Lung (tissue), 12 donors: ENCODE results near the gene THAP4. TPM values are rescaled to one million over a fixed set of nuclear protein-coding genes. Genes with fewer than 3 reads are reported as not detected.

ENCODE experiments used
- ATAC-seq: fragments of 200-7000 bp; cut with Tn5 transposase; one replicate; pipeline ENCODE4 v1.9.1; 2020; ENCODE audit warnings: moderate number of reproducible peaks; ENCODE audit not compliant: insufficient read depth, low FRiP score
- DNase-seq, 3 donors: peaks; one replicate each; pipeline ENCODE4 v3.0.0-alpha.2; 2013 to 2017
- H3K27ac ChIP-seq, 2 donors: one replicate each; pipeline ENCODE4 v1.5.1; 2013; ENCODE audit warnings: mild to moderate bottlenecking in 2 of 2, moderate library complexity in 2 of 2, control low read depth in 1 of 2, inconsistent platforms in 1 of 2, low read depth in 1 of 2, low read length in 1 of 2
- H3K27me3 ChIP-seq, 3 donors: one replicate each; pipeline ENCODE4 v1.5.1; 2013; ENCODE audit warnings: low read length in 2 of 3; ENCODE audit not compliant: control insufficient read depth in 3 of 3, insufficient read depth in 3 of 3
- H3K36me3 ChIP-seq, 4 donors: one replicate each; pipeline ENCODE4 v1.5.1; 2013; ENCODE audit warnings: low read length in 4 of 4, mild to moderate bottlenecking in 1 of 4, moderate library complexity in 1 of 4; ENCODE audit not compliant: control insufficient read depth in 4 of 4, insufficient read depth in 4 of 4
- H3K4me1 ChIP-seq, 5 donors: one replicate each; pipeline ENCODE4 v1.5.1; 2013; ENCODE audit warnings: low read length in 5 of 5, mild to moderate bottlenecking in 2 of 5, moderate library complexity in 1 of 5; ENCODE audit not compliant: control insufficient read depth in 5 of 5, insufficient read depth in 5 of 5
- H3K4me3 ChIP-seq: one replicate; pipeline ENCODE4 v1.5.1; 2013; ENCODE audit warnings: mild to moderate bottlenecking, control low read depth, moderate library complexity
- H3K9ac ChIP-seq, 2 donors: one replicate each; pipeline ENCODE4 v1.5.1; 2013; ENCODE audit warnings: low read length in 2 of 2, control low read depth in 1 of 2; ENCODE audit not compliant: insufficient read depth in 1 of 2
- H3K9me3 ChIP-seq, 4 donors: one replicate each; pipeline ENCODE4 v1.5.1; 2013; ENCODE audit warnings: low read length in 3 of 4, mild to moderate bottlenecking in 1 of 4, moderate library complexity in 1 of 4; ENCODE audit not compliant: control insufficient read depth in 4 of 4, insufficient read depth in 3 of 4
- WGBS, 2 donors: extraction: QIAGEN DNeasy Blood & Tissue Kit; methylation state at CpG; one replicate each; pipeline ENCODE4 v1.1.7; 2013; 5-methylcytosine and 5-hydroxymethylcytosine counted together
- polyA plus RNA-seq, 2 donors: library from polyadenylated mRNA; stranded (reverse); fragments of 200-250 nt; gene quantifications; one replicate each; pipeline ENCODE4 v1.2.1, GENCODE V29; 2013
- total RNA-seq, 2 donors: library from RNA; depleted of rRNA in 1 of 2; stranded (reverse); fragments of >200 nt in 1 of 2; gene quantifications; one replicate each; pipeline ENCODE4 v1.2.1, GENCODE V29; 2014 to 2021
- TF ChIP-seq, protein P1 (sequence below): IDR thresholded peaks from 2 replicates; pipeline ENCODE4 v1.5.1; 2012; ENCODE audit warnings: mild to moderate bottlenecking; ENCODE audit errors: control extremely low read depth, extremely low read depth
- donor health status: control.
- donor health status: control.
- donor health status: Bipolar disorder and iron deficiency.
- donor health status: healthy.
- donor health status: DM: yes; HTN: yes; CAD: no.

The THAP4 gene
- total and polyA plus RNA-seq, 4 donors, result 40.0 to 53.7 (median 45.0) TPM

DNA sequence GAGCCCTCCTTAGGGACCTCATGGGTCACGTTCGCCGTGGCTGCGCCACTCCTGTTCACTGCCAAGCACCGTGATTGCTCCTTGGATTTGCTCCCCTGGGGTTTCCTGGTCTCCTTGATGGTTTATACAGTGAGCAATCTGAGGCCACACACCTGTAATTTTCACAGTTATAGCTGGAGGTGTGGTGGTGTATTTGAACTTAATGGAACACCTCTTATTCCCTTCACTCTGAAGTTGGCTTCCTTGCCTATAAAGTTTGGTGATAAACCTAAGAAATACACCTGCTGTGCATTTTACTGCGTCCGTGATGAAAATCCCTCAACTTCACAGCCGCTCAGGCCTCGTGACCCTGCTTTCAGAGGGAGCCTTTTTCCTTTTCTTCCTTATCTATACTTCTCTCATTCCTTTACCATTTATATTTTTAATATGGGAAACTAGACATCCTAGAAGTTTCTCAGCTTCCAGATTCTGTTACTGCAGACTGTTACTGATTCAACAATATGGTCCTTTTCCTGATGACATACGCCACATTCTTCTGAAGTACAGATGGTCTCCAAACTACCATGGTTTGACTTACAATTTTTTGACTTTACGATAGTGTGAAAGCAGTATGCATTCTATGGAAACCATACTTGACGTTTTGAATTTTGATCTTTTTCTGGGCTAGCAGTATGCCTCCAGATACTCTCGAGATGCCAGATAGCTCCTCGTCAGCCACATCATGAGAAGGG, 9.1 kb upstream of the THAP4 start:
- ATAC-seq (no peak), DNase-seq (no peak)
- H3K9me3 ChIP-seq, result no peaks in the 10 kb centered on the region
- no peak overlapping the region for H3K4me3 ChIP-seq
- TF ChIP-seq, protein P1, sequence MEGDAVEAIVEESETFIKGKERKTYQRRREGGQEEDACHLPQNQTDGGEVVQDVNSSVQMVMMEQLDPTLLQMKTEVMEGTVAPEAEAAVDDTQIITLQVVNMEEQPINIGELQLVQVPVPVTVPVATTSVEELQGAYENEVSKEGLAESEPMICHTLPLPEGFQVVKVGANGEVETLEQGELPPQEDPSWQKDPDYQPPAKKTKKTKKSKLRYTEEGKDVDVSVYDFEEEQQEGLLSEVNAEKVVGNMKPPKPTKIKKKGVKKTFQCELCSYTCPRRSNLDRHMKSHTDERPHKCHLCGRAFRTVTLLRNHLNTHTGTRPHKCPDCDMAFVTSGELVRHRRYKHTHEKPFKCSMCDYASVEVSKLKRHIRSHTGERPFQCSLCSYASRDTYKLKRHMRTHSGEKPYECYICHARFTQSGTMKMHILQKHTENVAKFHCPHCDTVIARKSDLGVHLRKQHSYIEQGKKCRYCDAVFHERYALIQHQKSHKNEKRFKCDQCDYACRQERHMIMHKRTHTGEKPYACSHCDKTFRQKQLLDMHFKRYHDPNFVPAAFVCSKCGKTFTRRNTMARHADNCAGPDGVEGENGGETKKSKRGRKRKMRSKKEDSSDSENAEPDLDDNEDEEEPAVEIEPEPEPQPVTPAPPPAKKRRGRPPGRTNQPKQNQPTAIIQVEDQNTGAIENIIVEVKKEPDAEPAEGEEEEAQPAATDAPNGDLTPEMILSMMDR, result no peak
- H3K27ac ChIP-seq, result no peak overlapping the region
- H3K4me1 ChIP-seq, result peaks cover 0 to 10% (median 0%) of the 10 kb centered on the region in 5 donors
- peaks cover 0 to 6% (median 1%) of the 10 kb centered on the region in 4 donors for H3K36me3 ChIP-seq
- no peaks in the 10 kb centered on the region for H3K27me3 ChIP-seq
- 90 to 95% methylated on average over 14 of the region's 14 CpGs for WGBS, 2 donors
- H3K9ac ChIP-seq, result no peak overlapping the region

DNA sequence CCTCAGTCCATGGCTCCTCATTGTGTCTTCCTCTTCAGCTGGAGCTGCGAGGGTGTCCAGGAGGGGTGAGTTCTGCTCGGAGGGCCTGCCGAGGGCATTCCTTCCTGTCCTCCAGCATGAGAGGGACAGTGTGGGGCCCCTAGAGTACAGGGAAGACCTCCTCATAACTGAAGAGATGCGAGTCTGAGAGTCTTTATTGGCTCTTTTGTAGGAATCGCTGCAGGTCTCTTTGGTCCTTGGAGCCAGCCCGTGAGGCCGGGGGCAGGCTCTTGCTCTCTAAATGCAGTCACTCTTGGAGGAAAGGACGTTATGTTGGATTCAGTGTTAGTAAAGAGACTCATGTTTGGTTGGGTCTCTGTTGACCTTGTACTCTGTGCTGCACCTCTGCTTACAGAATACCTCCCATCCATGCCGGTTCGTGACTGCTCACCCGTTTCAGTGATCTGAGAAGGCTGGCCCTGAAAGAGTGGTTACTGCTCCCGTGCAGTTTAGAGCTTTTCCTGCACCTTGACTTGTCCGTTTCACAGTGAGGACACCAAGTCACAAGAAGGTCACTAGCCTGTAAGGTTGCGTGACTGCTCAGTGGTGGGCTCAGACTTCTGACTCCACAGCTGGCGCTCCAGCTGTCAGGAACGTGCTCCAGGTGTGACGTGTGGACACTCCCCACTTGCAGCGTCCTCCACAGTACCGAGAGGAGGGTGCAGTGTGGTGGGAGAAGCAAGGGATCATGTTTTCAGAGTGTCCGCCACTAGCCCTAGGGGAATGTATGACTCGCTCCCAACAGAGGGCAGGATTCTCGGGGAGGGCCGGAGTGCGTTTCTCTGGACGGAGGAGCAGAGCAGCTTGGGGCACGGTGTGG, 8.3 kb upstream of the THAP4 start:
- WGBS, 2 donors, result 91 to 93% methylated on average over 26 of the region's 26 CpGs
- TF ChIP-seq, protein P1, result no peak
- H3K4me1 ChIP-seq, result peaks cover 0 to 13% (median 0%) of the 10 kb centered on the region in 5 donors
- H3K27me3 ChIP-seq, result no peaks in the 10 kb centered on the region
- H3K9me3 ChIP-seq, result no peaks in the 10 kb centered on the region
- no peak for ATAC-seq
- DNase-seq, result no peak
- H3K4me3 ChIP-seq, result no peak overlapping the region
- no peak overlapping the region for H3K27ac ChIP-seq
- H3K9ac ChIP-seq, result no peak overlapping the region
- H3K36me3 ChIP-seq, result peaks cover 0 to 6% (median under 1%) of the 10 kb centered on the region in 4 donors

DNA sequence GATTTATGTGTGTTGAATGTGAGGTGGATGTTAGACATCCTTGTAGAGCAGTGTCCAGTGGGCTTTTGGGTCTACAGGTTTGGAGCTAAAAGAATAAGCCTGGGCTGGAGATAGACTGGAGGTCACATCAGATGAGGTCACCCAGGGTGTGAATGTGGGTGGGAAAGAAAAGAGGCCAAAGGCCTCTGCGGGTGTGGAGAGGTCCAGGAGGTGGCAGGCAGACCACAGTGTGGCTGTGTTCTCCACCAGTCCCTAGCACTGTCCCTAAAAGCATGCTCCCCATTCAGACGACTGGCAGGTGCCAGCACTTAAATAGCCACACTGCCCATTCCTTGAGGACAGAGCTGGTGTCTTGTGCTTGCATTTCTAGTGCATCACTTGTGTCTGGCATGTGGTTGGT, 4.7 kb upstream of the THAP4 start:
- H3K9ac ChIP-seq, result no peak overlapping the region
- TF ChIP-seq, protein P1, result no peak
- H3K27ac ChIP-seq, result no peak overlapping the region
- H3K9me3 ChIP-seq, result no peaks in the 10 kb centered on the region
- no peak overlapping the region for H3K4me3 ChIP-seq
- ATAC-seq, result no peak
- DNase-seq, result no peak
- H3K36me3 ChIP-seq, result peaks cover 0 to 7% (median 5%) of the 10 kb centered on the region in 4 donors
- WGBS, 2 donors, result 64 to 65% methylated on average over 2 of the region's 2 CpGs
- H3K4me1 ChIP-seq, result peaks cover 0 to 18% (median 11%) of the 10 kb centered on the region in 5 donors
- H3K27me3 ChIP-seq, result no peaks in the 10 kb centered on the region
